K562 (cell line): Measurements from ENCODE around the gene CHN1. TPM values are rescaled to one million over a fixed set of nuclear protein-coding genes. Genes with fewer than 3 reads are reported as not detected.

Source experiments
- ATAC-seq: fragments of 200-7000 bp; cut with Tn5 transposase; 3 replicates; pipeline ENCODE4 v1.9.1; 2020; ENCODE audit warnings: moderate library complexity
- BruUV-seq: library from RNA; stranded (reverse); fragments of 400-500 nt; replicated peaks from 2 replicates; lab custom pipeline; 2021; lab: Mats Ljungman, UMichigan
- CTCF ChIA-PET: fragments of 300-600 bp; formaldehyde crosslinking; extraction: SDS; loops from one replicate; lab custom pipeline; 2021; ENCODE audit warnings: low intra/inter-chr PET ratio; lab: Yijun Ruan, JAX
- POLR2A ChIA-PET: fragments of 300-600, 350-650 bp; sonication (Branson Sonifier 250); formaldehyde crosslinking; extraction: SDS; loops from one replicate; lab custom pipeline; 2021; ENCODE audit warnings: antibody characterized with exemption, inconsistent platforms; lab: Yijun Ruan, JAX
- DNase-seq, 4 experiments: peaks; one replicate each; pipeline versions ENCODE4 v3.0.0 to v3.0.0-alpha.2; 2011 to 2018; ENCODE audit warnings: low spot score in 3 of 4, mixed read lengths in 3 of 4; ENCODE audit errors: extremely low read depth in 1 of 4
- FAIRE-seq: peaks from 2 replicates; lab custom pipeline; 2011; peaks lifted over from hg19 to GRCh38; lab: Jason Lieb, UNC
- H2AFZ ChIP-seq: 2 replicates; pipeline ENCODE4 v1.6.0; 2011; ENCODE audit warnings: low read depth, low read length, control low read depth, inconsistent platforms
- H3K27ac ChIP-seq: fragments of 200-600 bp; 3 replicates; pipeline ENCODE4 v1.8.0; 2011; ENCODE audit warnings: low read depth, mild to moderate bottlenecking, control low read depth, inconsistent platforms, low read length, moderate library complexity, mixed read lengths; ENCODE audit errors: extremely low read depth
- H3K27me3 ChIP-seq, 2 experiments: fragments of 300-600 bp in 1 of 2; 2 replicates in 1 of 2; 3 replicates in 1 of 2; pipeline versions ENCODE4 v1.6.0 to v1.8.0; 2011; ENCODE audit warnings: inconsistent platforms in 2 of 2, low read length in 2 of 2, mild to moderate bottlenecking in 1 of 2, mixed read lengths in 1 of 2, moderate library complexity in 1 of 2; ENCODE audit not compliant: control insufficient read depth in 2 of 2, insufficient read depth in 2 of 2
- H3K36me3 ChIP-seq: fragments of 300-600 bp; 3 replicates; pipeline ENCODE4 v1.8.0; 2011; ENCODE audit warnings: mild to moderate bottlenecking, low read length, inconsistent platforms; ENCODE audit not compliant: control insufficient read depth, insufficient read depth
- H3K4me1 ChIP-seq, 2 experiments: fragments of 200-600 bp in 1 of 2; replicated peaks in 1 of 2; 2 replicates in 1 of 2; 3 replicates in 1 of 2; pipeline versions ENCODE4 v1.5.1 to v1.8.0; 2011; ENCODE audit warnings: inconsistent platforms in 2 of 2, low read length in 2 of 2, mild to moderate bottlenecking in 1 of 2, mixed read lengths in 1 of 2, moderate library complexity in 1 of 2; ENCODE audit not compliant: control insufficient read depth in 2 of 2, insufficient read depth in 2 of 2
- H3K4me2 ChIP-seq: 2 replicates; pipeline ENCODE4 v1.6.1; 2011; ENCODE audit warnings: low read length, control low read depth, inconsistent platforms, mixed read lengths; ENCODE audit not compliant: insufficient read depth
- H3K4me3 ChIP-seq: fragments of 200-600 bp; sonication (generic), shearing (Covaris generic); 2 replicates; pipeline ENCODE4 v1.5.1; 2016; ENCODE audit warnings: control low read depth, inconsistent platforms
- H3K79me2 ChIP-seq: fragments of 200-600 bp; 3 replicates; pipeline ENCODE4 v1.8.0; 2011; ENCODE audit warnings: low read length, inconsistent platforms; ENCODE audit not compliant: control insufficient read depth, insufficient read depth
- H3K9ac ChIP-seq, 2 experiments: 2 replicates each; pipeline versions ENCODE4 v1.6.0 to v1.6.1; 2011; ENCODE audit warnings: low read depth in 2 of 2, low read length in 2 of 2, control low read depth in 1 of 2, inconsistent platforms in 1 of 2, mild to moderate bottlenecking in 1 of 2, mixed read lengths in 1 of 2; ENCODE audit not compliant: insufficient read depth in 1 of 2
- H3K9me1 ChIP-seq: one replicate; pipeline ENCODE4 v1.6.0; 2011; ENCODE audit warnings: inconsistent platforms, mild to moderate bottlenecking, low read length, moderate library complexity; ENCODE audit not compliant: control insufficient read depth, insufficient read depth
- H3K9me3 ChIP-seq: replicated peaks from 2 replicates; pipeline ENCODE4 v1.5.1; 2011; ENCODE audit warnings: low read depth, low read length, inconsistent platforms; ENCODE audit not compliant: control insufficient read depth, insufficient read depth
- H4K20me1 ChIP-seq: replicated peaks from 2 replicates; pipeline ENCODE4 v1.6.1; 2011; ENCODE audit warnings: low read length, inconsistent platforms, mixed read lengths; ENCODE audit not compliant: control insufficient read depth, insufficient read depth
- IRF1 ChIP-seq: sonication (generic); formaldehyde crosslinking; IDR thresholded peaks from 2 replicates; pipeline ENCODE4 v1.8.0; 2022; ENCODE audit warnings: missing genetic modification reagents, mild to moderate bottlenecking, borderline replicate concordance
- PHB2 ChIP-seq: fragments of 450-650 bp; IDR thresholded peaks from 2 replicates; pipeline ENCODE4 v1.6.1; 2017; ENCODE audit warnings: low read depth
- RREB1 ChIP-seq: fragments of 250-450 bp; sonication (Bioruptor Pico); IDR thresholded peaks from 2 replicates; pipeline ENCODE4 v1.4.0; 2020
- ZNF280A ChIP-seq: fragments of 450-650 bp; IDR thresholded peaks from 2 replicates; pipeline ENCODE4 v1.6.1; 2018; ENCODE audit warnings: mild to moderate bottlenecking, low read depth; ENCODE audit not compliant: partially characterized antibody
- WGBS: fragments of 100-300 bp; shearing (Covaris generic); methylation state at CpG from one replicate; pipeline ENCODE4 v1.1.6; 2016; ENCODE audit warnings: low coverage, mixed read lengths; ENCODE audit not compliant: insufficient coverage; ENCODE audit errors: missing lambda C conversion rate; 5-methylcytosine and 5-hydroxymethylcytosine counted together
- in situ Hi-C: fragments of 300-500 bp; cut with MboI; formaldehyde crosslinking; loops from 4 replicates; pipeline ENCODE4 v1.15.0; 2018; ENCODE audit warnings: inconsistent platforms, mixed read lengths
- intact Hi-C: fragments of 100-400 bp; cut with micrococcal nuclease; formaldehyde crosslinking; loops from 2 replicates; pipeline ENCODE4 v1.14.2; 2022
- polyA plus RNA-seq, 8 experiments: library from polyadenylated mRNA; depleted of rRNA in 4 of 8; stranded (reverse) in 5 of 8; unstranded in 3 of 8; fragments of >200 nt; fragmentation: Nextera tagmentation in 2 of 8; fragmentation: Illumina TruSeq in 1 of 8; extraction: Ambion mirVana in 2 of 8; extraction: Trizol in 1 of 8; gene quantifications; 2 replicates each; pipeline versions ENCODE4 v1.2.1 to v1.2.3, GENCODE V29; 2011 to 2014; ENCODE audit warnings: inconsistent platforms in 1 of 8, missing spikeins in 1 of 8
- total RNA-seq, 7 experiments: library from RNA; depleted of rRNA in 6 of 7; stranded (reverse); fragments of >200 nt in 6 of 7; fragmentation: Illumina TruSeq in 2 of 7; extraction: Trizol in 2 of 7; gene quantifications; 2 replicates each; pipeline versions ENCODE4 v1.2.1 to v1.2.3, GENCODE V29; 2011 to 2021; ENCODE audit warnings: low replicate concordance in 1 of 7

CHN1 gene
- total and polyA plus RNA-seq, 9 of the 15 experiments (the other 6 are each of a cell fraction or from before 2014, with no cell fraction given) = 0.17 to 2.0 (median 0.87) TPM

- WGBS = 72% methylated on average over 4 of the region's 4 CpGs
These were observed 49.2 kb upstream of the CHN1 start for GRCh38 chr2:175054340-175054739.

GRCh38 chr2:175049661-175050060 is 44.5 kb upstream of the CHN1 start:
- Histone ChIP-seq H3K9me3 (no peaks in the 10 kb centered on the region), H2AFZ (no peak overlapping the region), H3K4me3 (no peak overlapping the region), H3K9me1 (no peaks in the 10 kb centered on the region), H4K20me1 (no peaks in the 10 kb centered on the region), H3K27me3 (no peaks in the 10 kb centered on the region), H3K4me2 (no peak overlapping the region), H3K27ac (no peak overlapping the region), H3K9ac (no peak overlapping the region), H3K36me3 (no peaks in the 10 kb centered on the region), H3K79me2 (no peaks in the 10 kb centered on the region), H3K4me1 (no peaks in the 10 kb centered on the region)
- DNase-seq (no peak), FAIRE-seq (no peak), ATAC-seq (no peak)
- in situ Hi-C loops = loop anchor here (10.0 to 25.0 kb wide), 2 partner anchors 235 to 1038 kb away; partner anchors contain the start of genes EVX2, HOXD12 and HOXD13
- no TSS peak for BruUV-seq
- ChIA-PET POLR2A (interaction anchor here (0.9 to 1.8 kb wide), 2 partner anchors 11 to 13 kb away, joined by 4 to 5 read pairs; no protein-coding TSS in a partner anchor), CTCF (no interaction called here)
- intact Hi-C loops = no loop called here
- TF ChIP-seq RREB1 (no peak), ZNF280A (no peak)

More at GRCh38 chr2:175054340-175054739, 49.2 kb upstream of the CHN1 start:
- intact Hi-C loops = no loop called here
- ATAC-seq (0 out of 3 replicates have a peak, but pooled peaks have one; percentile 43), FAIRE-seq (no peak), DNase-seq (no peak)
- POLR2A ChIA-PET = no interaction called here
- TF ChIP-seq IRF1 (CRISPR knock-in tag) (no peak), PHB2 (no peak)
- 0 out of 3 replicates have a peak, but pooled peaks cover 4% of the 10 kb centered on the region for H3K36me3 ChIP-seq
- H3K27ac ChIP-seq = no peak overlapping the region
- H3K9me1 ChIP-seq = no peaks in the 10 kb centered on the region
- CTCF ChIA-PET = no interaction called here
- no TSS peak for BruUV-seq
- H3K4me1 ChIP-seq = no peaks in the 10 kb centered on the region
- no peak overlapping the region for H3K9ac ChIP-seq
- H2AFZ ChIP-seq = no peak overlapping the region
- no peaks in the 10 kb centered on the region for H4K20me1 ChIP-seq
- H3K4me3 ChIP-seq = no peak overlapping the region
- in situ Hi-C loops = no loop called here
- no peaks in the 10 kb centered on the region for H3K9me3 ChIP-seq
- H3K79me2 ChIP-seq = no peaks in the 10 kb centered on the region
- H3K27me3 ChIP-seq = no peaks in the 10 kb centered on the region
- no peak overlapping the region for H3K4me2 ChIP-seq
